ENCODE data around the gene NOTCH4.
"Not testable (repeated sequence)": the region's sequence is repeated elsewhere in the genome, so short reads cannot be mapped to it uniquely, and the experiment has no call there.

DNA sequence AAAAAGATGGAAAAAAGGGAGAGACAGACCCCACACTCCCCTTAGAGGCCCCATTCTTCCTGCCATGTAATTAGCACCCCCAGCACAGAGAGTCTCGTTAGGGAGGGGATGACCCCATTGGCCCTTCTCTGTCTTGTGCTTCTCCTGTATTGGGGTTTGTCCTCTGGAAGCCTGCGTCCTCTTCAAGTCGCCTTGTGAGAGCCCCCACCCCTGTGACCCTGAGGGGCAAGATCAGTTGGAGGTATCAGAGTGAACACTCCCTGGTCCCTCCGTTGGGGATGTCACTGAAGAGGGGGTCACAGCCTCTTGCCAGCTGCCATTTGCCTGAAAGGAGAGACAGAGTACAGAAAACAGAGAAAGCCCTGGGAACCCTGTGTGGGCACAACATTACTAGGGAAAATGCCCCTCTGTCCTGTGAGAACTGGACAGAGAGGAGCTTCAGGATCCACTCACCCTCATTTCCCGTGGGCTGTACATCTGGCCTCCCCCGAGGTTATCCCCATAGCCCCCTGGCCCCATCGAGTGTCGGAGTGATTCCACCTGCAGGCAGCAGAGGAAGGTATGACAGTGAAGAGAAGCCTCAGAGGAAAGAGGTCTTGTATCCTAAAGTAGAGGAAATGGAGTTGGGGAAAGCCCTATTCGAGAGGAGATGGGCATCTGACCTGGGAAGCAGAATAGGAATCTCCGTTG lies 37.6 kb downstream of the NOTCH4 start:
- TF ChIP-seq, protein P1, sequence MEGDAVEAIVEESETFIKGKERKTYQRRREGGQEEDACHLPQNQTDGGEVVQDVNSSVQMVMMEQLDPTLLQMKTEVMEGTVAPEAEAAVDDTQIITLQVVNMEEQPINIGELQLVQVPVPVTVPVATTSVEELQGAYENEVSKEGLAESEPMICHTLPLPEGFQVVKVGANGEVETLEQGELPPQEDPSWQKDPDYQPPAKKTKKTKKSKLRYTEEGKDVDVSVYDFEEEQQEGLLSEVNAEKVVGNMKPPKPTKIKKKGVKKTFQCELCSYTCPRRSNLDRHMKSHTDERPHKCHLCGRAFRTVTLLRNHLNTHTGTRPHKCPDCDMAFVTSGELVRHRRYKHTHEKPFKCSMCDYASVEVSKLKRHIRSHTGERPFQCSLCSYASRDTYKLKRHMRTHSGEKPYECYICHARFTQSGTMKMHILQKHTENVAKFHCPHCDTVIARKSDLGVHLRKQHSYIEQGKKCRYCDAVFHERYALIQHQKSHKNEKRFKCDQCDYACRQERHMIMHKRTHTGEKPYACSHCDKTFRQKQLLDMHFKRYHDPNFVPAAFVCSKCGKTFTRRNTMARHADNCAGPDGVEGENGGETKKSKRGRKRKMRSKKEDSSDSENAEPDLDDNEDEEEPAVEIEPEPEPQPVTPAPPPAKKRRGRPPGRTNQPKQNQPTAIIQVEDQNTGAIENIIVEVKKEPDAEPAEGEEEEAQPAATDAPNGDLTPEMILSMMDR (IDR thresholded peaks at IDR 0.05) = not testable (repeated sequence)
- TF ChIP-seq POLR2A (IDR thresholded peaks at IDR 0.05) = not testable (repeated sequence)

Measured in testis (tissue), 2 donors.